Measurements from ENCODE around the gene LINC00305.

DNA sequence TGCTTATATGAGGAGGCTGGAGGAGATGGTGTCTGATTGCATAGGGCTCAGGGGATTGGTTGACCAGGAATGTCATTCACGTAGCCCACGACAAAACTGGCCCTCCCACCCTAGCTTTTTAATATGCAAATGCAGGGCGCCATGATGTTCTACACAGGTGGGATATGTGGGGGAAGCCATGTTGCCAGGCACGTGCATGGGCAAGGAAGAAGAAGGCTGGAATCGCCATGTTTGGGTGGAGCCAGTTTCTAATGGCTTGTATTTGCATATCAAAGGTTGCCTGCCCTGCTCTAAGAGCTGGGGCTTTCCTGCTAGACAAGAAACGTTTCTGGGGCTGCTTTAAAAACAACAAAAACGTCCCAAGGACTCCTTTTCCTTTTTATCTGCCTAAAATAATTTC lies 26.5 kb upstream of the LINC00305 start:
- TF ChIP-seq POLR2A (IDR thresholded peaks at IDR 0.05; ENCODE audit: low read depth, low read length) (no peak), TAF1 (IDR thresholded peaks at IDR 0.05; ENCODE audit: borderline replicate concordance, low read depth, low read length) (no peak)
